Measurements from ENCODE around the gene LPAR5. TPM values are rescaled to one million over a fixed set of nuclear protein-coding genes. Genes with fewer than 3 reads are reported as not detected.

LPAR5 gene
- total and polyA plus RNA-seq, 2 of the 13 experiments (the other 11 are each of a cell fraction or from before 2014, with no cell fraction given): 0.09 to 0.32 TPM

- no peak overlapping the region for H3K9ac ChIP-seq (ENCODE audit: insufficient read depth, low read depth, low read length)
- ChIA-PET POLR2A (interaction anchor here (1.2 kb wide), 1 partner anchor 17 kb away, joined by 3 read pairs; no protein-coding TSS in a partner anchor), CTCF (ENCODE audit: low intra/inter-chr PET ratio, low total read pairs) (no interaction called here)
- in situ Hi-C loops (cut with HindIII; ENCODE audit: extremely low pct_ligation_motif_present, low pct_unique_long_range_greater_than_20kb): no loop called here
- H3K4me1 ChIP-seq (ENCODE audit: insufficient read depth, low read length): peaks cover 54% of the 10 kb centered on the region
- peak overlapping the region; percentile 68; the same call in 1 of the 2 replicates for H3K4me2 ChIP-seq (ENCODE audit: low read depth, low read length)
- no peaks in the 10 kb centered on the region for H3K9me3 ChIP-seq (ENCODE audit: low read length)
- peaks cover 0 to 7% of the 10 kb centered on the region in 2 experiments; a peak in 1 of 5 replicates for H3K27me3 ChIP-seq (ENCODE audit: control insufficient read depth in 1 of 2, insufficient read depth in 2 of 2, low read length in 2 of 2)
- H4K20me1 ChIP-seq (ENCODE audit: insufficient read depth, low read length): no peaks in the 10 kb centered on the region
- H2AFZ ChIP-seq (ENCODE audit: low read length): no peak overlapping the region
- H3K36me3 ChIP-seq (replicated peaks in 1 of 2; ENCODE audit: control insufficient read depth in 1 of 2, insufficient read depth in 2 of 2, low read length in 2 of 2): no peaks in the 10 kb centered on the region
- 57% methylated on average over 5 of the region's 5 CpGs for WGBS (ENCODE audit: low lambda C conversion rate)
- DNase-seq (ENCODE audit: low spot score) (no peak), ATAC-seq (no peak), FAIRE-seq (no peak)
- TF ChIP-seq CERS6 (CRISPR knock-in tag; IDR thresholded peaks at IDR 0.05): no peak
- no peak for TF ChIP-seq UBTF (CRISPR knock-in tag; IDR thresholded peaks at IDR 0.05)
- no peak for TF ChIP-seq ZNF878 (CRISPR knock-in tag; IDR thresholded peaks at IDR 0.05)
- no peak for TF ChIP-seq ZNF251 (CRISPR knock-in tag; IDR thresholded peaks at IDR 0.05)
- TF ChIP-seq HDAC1 (CRISPR knock-in tag; IDR thresholded peaks at IDR 0.05): no peak
- TF ChIP-seq RELA (CRISPR knock-in tag; IDR thresholded peaks at IDR 0.05): no peak
- TF ChIP-seq KMT2B (CRISPR knock-in tag; IDR thresholded peaks at IDR 0.05): no peak
- TF ChIP-seq XBP1 (CRISPR knock-in tag; IDR thresholded peaks at IDR 0.05): no peak
- H3K27ac ChIP-seq (ENCODE audit: extremely low read length, insufficient read depth, low read length): no peak overlapping the region
- no peak overlapping the region; a peak in 1 of 6 replicates for H3K4me3 ChIP-seq (replicated peaks in 1 of 3; ENCODE audit: insufficient read depth in 1 of 3, low read depth in 2 of 3, low read length in 3 of 3)
- intact Hi-C loops (cut with micrococcal nuclease; ENCODE audit: unreplicated experiment): no loop called here
- no peaks in the 10 kb centered on the region for H3K79me2 ChIP-seq (ENCODE audit: insufficient read depth, low read length)
- no TSS peak for BruUV-seq (replicated peaks)
These were observed 5.0 kb downstream of the LPAR5 start for GRCh38 chr12:6630736-6631135.

All from HepG2 (cell line).